Measurements from ENCODE around the gene ADGRD1. TPM values are rescaled to one million over a fixed set of nuclear protein-coding genes. Genes with fewer than 3 reads are reported as not detected.
"Not testable (repeated sequence)": the region's sequence is repeated elsewhere in the genome, so short reads cannot be mapped to it uniquely, and the experiment has no call there.

ADGRD1 gene
- total RNA-seq, 1 donor from 2014 or later: 4.1 TPM

DNA sequence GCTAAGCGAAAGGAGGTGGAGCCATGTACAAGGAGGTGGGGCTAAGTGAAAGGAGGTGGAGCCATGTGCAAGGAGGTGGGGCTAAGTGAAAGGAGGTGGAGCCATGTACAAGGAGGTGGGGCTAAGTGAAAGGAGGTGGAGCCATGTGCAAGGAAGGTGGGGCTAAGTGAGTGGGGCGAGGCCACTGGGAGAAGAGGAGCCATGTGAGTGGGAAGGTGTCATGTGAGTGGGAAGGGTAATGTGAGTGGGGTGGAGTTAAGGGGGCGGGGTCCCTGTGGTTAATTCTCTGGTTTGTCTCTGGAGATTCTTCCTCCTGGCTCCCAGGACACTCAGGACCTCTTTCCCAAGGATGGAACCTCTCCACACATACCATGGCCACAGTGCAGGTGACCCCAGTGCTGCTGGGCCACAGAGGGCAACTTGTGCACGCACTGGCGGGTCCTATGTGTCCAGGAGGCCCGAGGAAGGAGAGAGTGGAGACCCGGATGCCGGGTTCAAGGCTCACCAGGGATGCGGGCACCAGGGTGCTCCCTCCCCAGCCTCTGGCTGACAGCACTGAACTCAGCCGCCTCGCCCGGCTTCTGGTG, 117.6 kb downstream of the ADGRD1 start:
- not testable (repeated sequence) for DNase-seq (ENCODE audit: low spot score)

DNA sequence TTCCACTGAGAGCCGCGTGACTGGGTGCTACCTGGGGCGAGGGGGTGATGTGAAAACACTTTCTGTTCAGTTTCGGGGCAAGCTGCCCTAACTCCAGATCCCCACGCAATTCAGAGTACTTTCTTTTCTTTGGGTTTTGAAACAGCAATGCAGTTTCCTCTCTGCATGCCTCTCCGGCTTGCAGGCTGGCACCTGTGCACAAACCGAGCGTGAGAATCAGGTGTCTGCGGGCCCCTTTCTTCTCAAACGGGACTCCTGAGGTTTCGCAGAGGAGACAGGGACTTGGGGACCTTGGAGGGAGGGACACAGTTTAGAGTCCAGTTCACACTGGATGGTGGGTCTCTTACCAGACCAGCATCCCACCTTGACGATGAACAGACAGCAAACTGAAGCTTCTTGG, 118.2 kb downstream of the ADGRD1 start:
- DNase-seq (ENCODE audit: low spot score): not testable (repeated sequence)

DNA sequence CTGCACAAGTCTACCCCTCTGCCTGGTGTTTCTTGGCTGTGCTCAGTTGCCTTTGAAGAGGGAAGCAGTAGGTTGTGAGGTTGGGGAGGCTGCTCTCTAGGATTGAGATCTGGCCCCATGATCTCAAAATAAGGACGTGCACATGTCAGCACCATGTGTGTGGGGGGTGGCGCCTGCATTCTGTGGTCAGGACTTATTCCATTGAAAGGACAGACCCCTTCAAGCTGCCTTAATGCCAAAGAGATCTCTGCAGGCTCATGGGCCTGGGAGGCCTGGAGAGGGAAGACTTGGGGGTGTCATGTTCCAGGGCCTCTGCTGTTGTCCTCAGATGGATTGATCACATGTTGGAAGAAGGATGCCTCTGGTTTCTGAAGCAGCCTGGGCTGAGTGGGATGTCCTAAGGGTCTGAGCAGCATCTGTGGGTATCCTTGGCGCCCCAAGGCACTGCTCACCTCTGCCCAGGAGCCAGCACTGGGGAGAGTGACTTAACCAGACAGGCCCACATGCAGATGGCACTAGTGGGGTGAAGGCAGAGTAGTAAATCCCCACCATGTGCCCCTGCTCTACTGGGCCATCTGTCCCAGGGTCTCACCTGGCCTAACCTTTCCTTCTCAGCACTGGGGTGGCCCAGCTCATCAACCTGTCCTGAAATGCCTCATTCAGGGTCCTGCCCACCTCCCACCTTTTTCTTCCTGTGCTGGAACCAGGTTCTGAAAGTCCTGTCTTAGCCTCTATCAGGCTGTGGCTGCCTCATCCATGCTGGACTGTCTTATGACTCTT, 118.9 kb downstream of the ADGRD1 start:
- DNase-seq (ENCODE audit: low spot score): no peak

DNA sequence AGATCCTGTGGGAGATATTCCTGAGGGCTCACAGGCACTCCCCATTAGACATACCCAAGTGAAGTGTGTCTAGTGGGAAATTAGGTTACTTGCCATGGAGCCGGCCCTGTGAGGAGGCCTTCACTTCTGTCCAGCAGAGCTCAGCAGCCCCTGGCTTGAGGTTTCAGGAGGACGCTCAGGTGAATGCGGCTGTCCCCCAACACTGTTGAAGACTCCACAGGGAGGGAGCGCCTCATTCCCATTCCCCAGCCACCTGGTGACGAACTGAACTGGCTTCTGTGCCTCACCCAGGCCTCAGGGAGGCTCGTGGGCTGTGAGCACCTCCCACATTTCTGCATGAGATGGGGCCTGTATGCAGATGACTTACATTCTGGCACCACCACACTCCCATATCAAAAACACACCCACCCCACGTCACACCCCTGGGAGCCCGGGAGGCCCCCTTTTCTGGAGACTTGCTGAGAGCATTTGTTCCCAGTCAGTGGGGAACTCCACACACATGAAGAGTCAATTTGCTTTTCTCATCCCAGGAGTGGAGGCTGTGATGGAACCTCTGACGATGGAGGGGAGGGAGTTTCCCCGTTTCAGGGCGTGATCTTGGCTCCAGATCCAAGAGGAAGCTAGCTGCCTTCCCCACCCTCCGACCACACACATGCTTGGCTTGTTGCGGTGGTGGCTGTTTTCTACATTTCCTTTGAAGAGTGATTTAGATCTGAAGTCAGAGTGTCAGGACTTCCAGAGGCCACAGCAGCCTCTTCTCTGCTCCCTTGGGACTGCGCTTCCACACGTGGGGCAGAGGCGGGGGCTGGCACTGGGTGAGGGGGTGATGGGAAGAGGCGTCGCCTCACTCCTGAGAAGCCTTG, 120.7 kb downstream of the ADGRD1 start:
- peak; percentile 53 for DNase-seq (ENCODE audit: low spot score)

DNA sequence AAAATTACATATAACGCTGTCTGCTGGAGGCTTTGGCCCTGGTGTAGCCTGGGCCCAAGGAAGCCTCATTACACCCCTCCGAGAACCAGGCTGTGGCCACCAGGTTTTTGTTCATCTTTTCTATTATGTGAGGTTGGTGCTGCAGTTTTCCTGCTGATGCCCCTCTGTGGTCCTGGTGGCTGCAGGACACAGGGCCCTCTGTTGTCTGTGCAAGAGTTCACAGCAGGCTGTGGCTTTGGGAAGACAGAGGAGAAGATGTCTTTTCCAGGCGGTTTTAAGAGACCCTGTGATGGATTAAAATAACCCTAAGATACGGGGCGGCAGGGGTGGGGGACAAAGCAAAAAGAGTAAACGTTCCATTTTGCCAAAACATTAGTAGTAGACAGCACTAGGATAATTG, 121.5 kb downstream of the ADGRD1 start:
- no peak for DNase-seq (ENCODE audit: low spot score)

DNA sequence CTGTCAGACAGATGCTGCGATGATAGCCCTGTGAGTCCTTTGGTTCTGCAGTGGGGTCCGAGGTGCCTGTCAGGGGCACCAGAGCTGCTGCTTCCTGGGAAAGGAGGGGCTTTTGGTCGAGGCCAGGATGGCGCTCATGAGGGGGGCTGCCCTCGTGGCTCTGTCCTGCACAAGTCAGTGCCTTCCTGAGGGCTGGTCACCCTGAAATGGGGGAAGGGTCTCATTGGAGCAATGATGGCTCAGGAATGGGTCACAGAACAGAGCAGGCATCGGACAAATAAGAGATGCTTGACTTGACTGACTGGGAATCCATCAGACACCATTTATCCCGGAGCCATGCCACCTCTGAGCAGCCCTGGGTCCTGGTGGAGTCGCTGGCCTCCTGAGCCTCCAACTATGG, 121.9 kb downstream of the ADGRD1 start:
- no peak for DNase-seq (ENCODE audit: low spot score)

DNA sequence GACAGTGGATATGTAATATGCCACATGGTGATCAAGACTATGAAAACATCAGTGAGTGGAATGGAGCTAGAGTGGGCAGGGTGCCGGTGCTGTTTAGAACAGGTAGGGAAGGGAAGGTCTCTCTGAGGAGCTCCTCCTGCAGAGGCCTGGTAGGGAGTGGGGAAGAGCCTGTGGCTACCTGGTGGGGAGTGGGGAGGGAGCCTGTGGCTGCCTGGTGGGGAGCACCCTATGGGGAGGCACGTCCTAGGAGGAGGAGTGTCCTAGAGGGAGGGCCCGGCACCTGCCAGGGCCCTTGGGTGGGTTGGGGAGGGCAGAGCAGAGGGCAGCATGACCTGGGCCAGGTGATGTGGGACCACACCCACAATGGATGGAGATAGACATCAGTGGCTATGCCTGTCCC, 122.6 kb downstream of the ADGRD1 start:
- no peak for DNase-seq (ENCODE audit: low spot score)

DNA sequence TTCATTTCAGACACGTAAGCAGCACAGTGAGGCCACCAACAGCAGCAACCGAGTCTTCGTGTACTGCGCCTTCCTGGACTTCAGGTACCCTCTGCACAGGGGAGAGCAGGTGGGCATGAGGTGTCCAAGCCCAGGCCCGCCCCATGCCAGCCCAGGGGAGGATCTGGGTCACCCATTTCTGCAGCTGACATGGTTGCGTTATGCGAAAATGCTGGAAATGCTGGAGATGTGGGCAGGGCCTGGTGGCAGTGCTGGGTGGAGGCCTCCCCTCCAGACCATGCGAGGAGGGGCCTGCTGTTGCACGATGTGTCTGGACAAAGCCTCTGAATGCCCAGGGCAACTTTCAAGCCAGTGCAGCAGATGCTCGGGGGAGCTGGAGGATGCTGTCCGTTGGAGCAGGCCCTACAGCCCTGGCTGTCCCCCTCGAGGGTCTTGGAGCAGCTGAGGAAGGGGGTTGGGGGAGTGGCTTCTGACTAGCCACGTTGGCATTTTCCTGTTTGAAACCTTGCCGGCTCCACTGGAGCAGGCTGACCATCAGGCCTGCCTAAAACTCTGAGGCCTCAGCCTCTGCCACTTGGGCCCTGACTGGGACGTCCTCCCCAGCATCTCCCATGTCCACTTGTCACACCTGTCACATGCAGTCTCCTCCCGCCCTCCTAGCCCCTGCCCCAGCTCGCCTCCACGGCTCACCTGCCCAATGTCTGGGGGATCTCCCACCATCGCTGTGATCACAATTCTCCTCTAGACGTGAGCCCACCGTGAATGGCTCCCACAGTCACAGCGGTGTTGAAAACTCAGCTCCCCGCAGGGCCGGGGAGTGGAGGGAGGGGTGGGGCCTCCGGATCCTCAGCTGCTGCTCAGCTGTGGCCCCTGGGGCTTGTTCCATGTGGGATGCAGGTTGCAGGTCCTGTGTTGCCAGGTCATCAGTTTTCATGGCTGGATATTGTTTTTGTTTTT, 123.4 kb downstream of the ADGRD1 start:
- DNase-seq (ENCODE audit: low spot score): no peak

DNA sequence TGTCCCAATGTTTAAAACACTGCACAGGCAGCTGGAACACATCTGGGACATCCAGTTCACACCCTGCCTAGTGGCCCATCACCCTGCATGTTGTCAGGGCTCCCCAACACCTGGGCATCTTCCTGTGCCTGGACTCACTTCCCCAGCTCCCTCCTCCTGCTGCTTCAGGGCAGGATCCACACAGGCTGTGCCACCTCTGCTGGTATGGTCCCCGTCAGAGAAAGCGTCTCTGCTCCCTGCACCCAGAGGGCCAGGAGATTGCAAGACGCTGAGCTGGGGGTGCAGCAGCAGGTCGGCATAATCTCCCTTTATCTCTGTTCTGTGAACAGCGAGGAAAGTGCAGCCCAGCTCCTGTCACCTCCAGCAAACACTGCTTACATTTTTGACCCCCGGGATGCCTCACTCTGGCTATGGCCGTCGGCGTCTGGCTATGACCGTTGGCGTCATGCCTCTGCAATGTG, 124.3 kb downstream of the ADGRD1 start:
- no peak for DNase-seq (ENCODE audit: low spot score)

DNA sequence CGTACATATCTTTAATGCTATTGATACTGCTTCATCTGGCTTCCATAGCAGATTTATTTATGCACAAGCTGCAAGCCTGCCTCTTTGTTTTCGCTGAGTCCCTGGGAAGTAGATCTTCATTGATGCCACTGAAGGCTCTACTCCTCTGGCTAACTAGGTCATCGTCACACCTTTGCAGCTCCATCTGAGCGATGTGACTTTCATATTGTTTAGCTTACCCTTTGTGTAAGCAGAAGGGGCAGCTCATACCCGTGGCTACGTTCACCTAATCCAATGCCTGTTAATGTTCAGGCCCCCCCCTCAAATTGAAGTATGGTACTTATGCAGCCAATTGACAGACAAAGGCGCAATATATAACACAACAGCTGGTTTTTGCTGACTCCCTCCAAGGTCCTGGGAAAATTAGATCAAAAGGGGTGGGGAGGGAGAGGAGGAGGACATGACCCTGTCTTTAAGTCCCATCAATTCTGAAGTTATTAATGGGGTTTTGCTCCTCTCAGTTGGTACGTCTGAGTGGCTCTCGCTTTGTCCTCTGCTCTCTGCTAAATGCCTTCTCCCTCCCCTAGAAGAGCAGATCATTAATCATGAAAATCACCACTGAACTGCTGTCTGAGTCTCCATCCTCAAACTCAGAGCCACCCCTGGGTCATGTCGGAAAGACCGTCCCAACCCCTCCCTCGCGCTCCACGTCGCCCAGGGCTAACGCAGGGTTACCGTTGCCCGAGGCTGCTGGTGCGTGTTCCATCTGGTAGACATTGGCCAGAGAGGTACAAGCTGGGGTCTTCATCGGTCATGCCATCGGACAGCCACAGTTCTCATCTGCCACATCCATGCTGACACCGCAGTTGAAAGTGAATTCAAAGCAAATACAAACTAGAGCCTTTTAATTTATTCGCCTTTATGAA, 128.8 kb downstream of the ADGRD1 start:
- no peak for DNase-seq (ENCODE audit: low spot score)

DNA sequence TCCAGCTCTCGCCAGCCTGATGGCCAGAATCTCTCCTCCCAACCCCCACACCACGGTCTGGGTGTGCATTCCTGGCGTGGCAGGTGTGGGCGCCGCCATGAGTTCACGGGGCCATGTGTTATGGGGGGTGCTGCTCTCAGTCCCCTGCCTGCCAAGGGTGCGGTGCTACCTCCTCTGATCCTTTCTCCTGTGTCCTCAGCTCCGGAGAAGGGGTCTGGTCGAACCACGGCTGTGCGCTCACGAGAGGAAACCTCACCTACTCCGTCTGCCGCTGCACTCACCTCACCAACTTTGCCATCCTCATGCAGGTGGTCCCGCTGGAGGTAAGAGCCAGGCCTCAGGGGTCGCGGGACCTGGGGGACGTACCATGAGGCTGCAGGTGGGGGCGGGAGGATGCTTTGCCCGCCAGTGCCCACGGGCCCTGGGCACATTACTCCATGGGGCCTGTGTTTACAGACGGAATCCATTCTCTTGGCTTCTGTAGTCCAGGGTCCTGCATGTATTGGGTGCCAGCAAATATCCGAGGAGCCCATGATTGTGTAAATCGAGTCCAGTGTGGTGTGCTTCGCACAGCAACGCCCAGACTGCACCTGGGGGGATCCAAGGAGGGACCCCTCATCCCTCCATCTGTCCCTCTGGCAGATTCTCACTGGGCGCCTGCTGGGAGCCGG, 130.8 kb downstream of the ADGRD1 start:
- DNase-seq (ENCODE audit: low spot score): no peak

DNA sequence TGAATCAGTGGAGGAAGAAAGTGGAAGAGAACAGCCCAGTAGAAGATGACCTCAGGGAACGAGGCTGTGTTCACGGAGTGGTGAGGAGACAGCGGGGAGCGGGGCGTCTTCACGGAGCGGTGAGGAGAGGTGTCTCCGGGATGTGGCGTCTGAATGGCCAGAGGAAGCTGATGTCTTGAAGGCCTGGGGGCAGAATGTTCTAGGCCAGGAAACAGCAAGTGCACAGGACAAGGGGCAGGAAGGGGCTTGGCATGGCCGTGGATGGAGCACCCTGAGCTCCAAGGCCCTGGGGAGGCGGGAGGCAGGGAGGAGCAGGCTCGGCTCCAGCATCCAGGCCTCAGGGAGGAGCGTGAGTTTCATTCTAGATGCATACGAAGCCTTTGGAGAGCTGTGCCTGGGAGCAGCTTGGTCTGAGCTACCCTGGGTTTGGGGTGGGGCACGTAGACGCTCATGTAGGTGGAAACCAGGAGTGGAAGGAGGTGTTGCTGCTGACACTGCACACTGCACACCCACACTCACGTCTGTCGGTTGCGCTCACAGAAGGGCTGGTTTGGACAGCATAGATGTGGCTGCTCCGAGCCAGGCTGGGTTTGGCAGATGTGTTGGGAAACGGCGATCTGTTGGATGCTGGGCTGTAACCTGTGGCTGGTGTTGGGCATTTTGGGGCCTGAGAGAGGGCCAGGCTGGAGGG, 131.6 kb downstream of the ADGRD1 start:
- DNase-seq (ENCODE audit: low spot score): no peak

DNA sequence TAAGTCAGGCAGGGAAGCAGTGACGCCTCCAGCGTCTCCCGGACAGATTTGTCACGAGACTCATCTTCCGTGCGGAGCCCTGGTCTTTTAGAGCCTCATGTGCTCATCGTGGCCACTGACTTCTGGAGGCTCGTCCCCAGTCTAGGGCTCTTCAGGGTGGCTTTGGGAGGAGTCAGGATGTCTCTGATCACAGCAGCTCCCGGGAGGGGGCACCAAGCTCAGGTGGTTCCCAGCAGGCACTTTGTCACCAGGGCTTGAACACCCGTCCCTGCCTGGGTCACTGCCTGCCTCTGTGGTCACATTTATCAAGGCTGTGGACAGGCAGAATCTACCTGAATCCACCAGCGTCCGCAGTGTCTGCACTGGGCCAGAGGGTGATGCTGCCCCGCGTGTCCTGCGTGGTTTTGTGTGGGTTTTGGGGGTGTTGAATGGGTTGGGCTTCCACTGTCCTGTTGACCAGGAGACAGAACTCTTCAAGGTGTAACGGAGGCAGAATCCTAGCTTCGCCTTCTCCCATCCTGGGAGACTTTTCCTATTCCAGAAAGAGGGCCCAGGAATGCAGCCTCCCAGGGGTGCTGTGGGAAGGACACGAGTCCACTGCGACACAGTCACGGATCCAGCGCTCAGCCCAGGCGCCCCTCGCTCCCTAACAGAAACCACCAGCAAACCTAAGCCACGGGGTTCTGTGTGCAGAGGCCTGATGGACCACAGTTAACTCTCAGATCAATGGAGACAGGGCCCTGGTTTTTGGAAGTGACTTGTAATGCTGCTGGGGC, 132.3 kb downstream of the ADGRD1 start:
- no peak for DNase-seq (ENCODE audit: low spot score)

DNA sequence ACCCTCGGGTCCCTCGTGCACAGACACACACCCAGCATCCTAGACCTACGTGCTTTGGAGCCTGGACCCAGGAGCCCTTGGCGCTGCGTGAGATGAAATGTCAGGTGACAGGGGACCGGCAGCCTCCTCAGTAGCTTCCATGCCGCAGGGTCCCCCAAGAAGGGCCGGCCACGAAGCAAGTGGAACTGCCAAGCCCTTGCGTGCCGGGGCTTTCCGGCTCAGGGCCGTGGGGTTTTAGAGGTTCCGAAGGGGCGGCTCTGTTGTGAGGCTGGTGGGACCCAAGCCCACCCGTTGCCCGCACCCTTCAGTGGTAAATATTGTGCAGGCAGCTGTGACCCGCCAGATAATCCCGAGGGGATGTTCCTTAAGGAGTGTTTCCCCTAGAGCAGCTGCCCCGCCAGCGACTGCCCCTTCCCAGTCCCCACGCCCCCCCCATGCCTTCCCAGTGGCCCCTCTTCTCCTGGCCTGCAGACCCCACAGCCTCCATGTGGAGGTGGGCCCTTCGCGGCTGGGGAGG, 133.7 kb downstream of the ADGRD1 start:
- no peak for DNase-seq (ENCODE audit: low spot score)

DNA sequence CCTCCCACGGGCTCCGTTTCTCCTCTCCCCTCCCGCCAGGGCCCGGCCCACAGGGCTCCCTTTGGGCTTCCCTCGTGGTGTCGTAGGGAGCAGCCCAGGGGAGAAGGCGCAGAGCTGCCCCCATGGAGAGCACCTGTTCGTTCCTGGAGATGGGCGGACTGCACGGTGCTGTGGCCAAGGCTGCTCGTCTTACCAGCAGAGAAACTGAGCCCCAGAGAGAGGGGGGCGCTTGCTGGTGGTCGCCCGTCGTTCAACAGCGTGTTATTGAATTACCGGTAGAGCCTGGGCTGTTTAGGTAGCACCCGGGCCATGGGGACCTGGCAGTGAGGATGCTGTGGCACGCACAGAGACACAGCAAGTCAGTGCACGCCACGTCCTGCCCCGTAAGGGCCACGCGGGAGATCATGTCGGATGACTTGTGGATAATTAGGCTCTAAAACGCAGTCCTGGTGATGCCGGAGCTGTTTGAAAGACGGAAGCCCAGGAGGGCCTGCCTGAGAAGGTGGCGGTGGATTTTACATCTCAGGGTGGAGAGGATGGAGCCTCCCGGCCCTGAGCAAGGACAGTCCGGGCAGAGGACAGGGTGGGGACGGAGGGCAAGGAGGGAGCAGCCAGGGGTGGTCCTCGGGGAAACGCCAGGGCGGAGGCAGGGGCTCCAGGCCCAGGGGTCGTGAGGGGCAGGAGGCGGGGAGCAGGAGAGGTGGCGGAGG, 134.4 kb downstream of the ADGRD1 start:
- no peak for DNase-seq (ENCODE audit: low spot score)

DNA sequence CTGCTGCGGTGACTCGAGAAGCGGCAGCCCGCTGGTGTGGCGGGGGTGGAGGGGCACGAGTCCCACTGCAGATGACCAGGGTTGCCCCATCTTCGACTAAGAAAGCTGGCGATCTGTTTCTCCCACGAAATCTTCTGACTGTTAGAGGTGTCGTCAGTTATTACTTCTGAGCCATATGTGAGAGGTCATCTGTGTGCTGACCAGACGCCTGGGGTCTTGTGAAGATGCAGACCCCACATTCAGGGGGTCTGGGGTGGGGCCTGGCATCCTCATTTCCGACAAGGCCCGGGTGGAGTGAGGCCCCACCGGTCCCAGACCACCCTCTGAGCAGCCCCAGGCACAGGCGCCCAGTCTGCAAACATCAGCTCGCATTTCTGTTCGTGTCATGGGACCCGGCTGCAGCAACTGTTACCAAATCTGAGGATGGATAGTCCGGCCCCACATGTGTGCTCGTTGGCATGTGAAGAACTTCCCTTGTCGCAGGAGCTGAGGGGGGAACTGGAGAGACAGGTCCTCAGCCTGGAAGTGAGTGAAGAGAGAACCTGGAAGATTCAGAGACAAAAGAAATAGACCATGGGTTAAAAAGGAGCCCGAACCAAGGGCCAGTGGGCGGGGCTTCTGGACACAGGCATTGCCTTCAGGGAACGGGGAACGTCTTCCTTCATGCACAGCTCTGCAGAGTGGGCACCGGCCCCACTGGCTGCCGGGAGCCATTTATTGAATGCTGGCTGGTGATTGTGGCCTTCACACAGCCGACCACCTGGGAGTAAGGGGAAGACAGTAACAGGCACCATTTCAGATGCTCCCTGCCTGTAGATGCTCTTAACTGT, 135.2 kb downstream of the ADGRD1 start:
- no peak for DNase-seq (ENCODE audit: low spot score)
